Subcutaneous abdominal adipose tissue (tissue), 5 donors: ENCODE measurements around the gene ICA1.

Source experiments
- H3K27ac ChIP-seq: one replicate; pipeline ENCODE4 v1.7.0; 2013; ENCODE audit warnings: low read depth, mild to moderate bottlenecking, inconsistent platforms, low read length, moderate library complexity
- H3K27me3 ChIP-seq, 5 donors: one replicate each; pipeline ENCODE4 v1.7.0; 2013; ENCODE audit warnings: low read length in 5 of 5, inconsistent platforms in 1 of 5; ENCODE audit not compliant: control insufficient read depth in 5 of 5, insufficient read depth in 4 of 5
- H3K36me3 ChIP-seq, 5 donors: one replicate each; pipeline ENCODE4 v1.7.0; 2013; ENCODE audit warnings: low read length in 5 of 5; ENCODE audit not compliant: control insufficient read depth in 5 of 5, insufficient read depth in 5 of 5
- H3K4me1 ChIP-seq, 5 donors: one replicate each; pipeline ENCODE4 v1.7.0; 2013; ENCODE audit warnings: low read length in 5 of 5, mild to moderate bottlenecking in 3 of 5, moderate library complexity in 1 of 5; ENCODE audit not compliant: control insufficient read depth in 5 of 5, insufficient read depth in 5 of 5
- H3K4me3 ChIP-seq, 5 donors: one replicate each; pipeline ENCODE4 v1.7.0; 2013; ENCODE audit warnings: low read length in 5 of 5, low read depth in 1 of 5
- H3K9ac ChIP-seq, 5 donors: one replicate each; pipeline ENCODE4 v1.7.0; 2013; ENCODE audit warnings: low read length in 5 of 5, mild to moderate bottlenecking in 4 of 5, moderate library complexity in 3 of 5
- H3K9me3 ChIP-seq, 5 donors: one replicate each; pipeline ENCODE4 v1.7.0; 2013; ENCODE audit warnings: low read length in 5 of 5; ENCODE audit not compliant: control insufficient read depth in 5 of 5
- donor health status: healthy.
- donor health status: healthy.
- donor health status: healthy.
- donor health status: healthy.
- donor health status: healthy.

ICA1 gene

GRCh38 chr7:8215648-8216333 lies 46.2 kb downstream of the ICA1 start:
- Histone ChIP-seq H3K36me3 (peaks cover 0 to 16% (median 3%) of the 10 kb centered on the region in 5 donors), H3K27me3 (no peaks in the 10 kb centered on the region), H3K27ac (peak overlapping the region; percentile 87), H3K9ac (no peak overlapping the region), H3K4me1 (peaks cover 0 to 55% (median 36%) of the 10 kb centered on the region in 5 donors), H3K4me3 (no peak overlapping the region), H3K9me3 (no peaks in the 10 kb centered on the region)

GRCh38 chr7:8214244-8214824 lies 47.6 kb downstream of the ICA1 start:
- H3K4me1 ChIP-seq: peaks cover 0 to 70% (median 50%) of the 10 kb centered on the region in 5 donors
- no peaks in the 10 kb centered on the region for H3K9me3 ChIP-seq
- H3K27me3 ChIP-seq: no peaks in the 10 kb centered on the region
- H3K4me3 ChIP-seq: no peak overlapping the region
- peak overlapping the region; percentile 87 for H3K27ac ChIP-seq
- H3K36me3 ChIP-seq: peaks cover 0 to 8% (median 0%) of the 10 kb centered on the region in 5 donors
- H3K9ac ChIP-seq: peak overlapping the region in 1 of 5 donors; percentile 32

GRCh38 chr7:8213381-8213780 lies 48.6 kb downstream of the ICA1 start:
- Histone ChIP-seq H3K27ac (peak overlapping the region; percentile 87), H3K27me3 (no peaks in the 10 kb centered on the region), H3K9me3 (no peaks in the 10 kb centered on the region), H3K36me3 (peaks cover 0 to 3% (median 0%) of the 10 kb centered on the region in 5 donors), H3K4me1 (peaks cover 4 to 79% (median 58%) of the 10 kb centered on the region in 5 donors), H3K4me3 (no peak overlapping the region), H3K9ac (peak overlapping the region in 1 of 5 donors; percentile 22)

GRCh38 chr7:8212638-8213037 lies 49.3 kb downstream of the ICA1 start:
- peaks cover 4 to 86% (median 64%) of the 10 kb centered on the region in 5 donors for H3K4me1 ChIP-seq
- H3K4me3 ChIP-seq: peak overlapping the region in 1 of 5 donors; percentile 21
- peak overlapping the region in 1 of 5 donors; percentile 34 for H3K9ac ChIP-seq
- no peaks in the 10 kb centered on the region for H3K27me3 ChIP-seq
- H3K9me3 ChIP-seq: no peaks in the 10 kb centered on the region
- H3K27ac ChIP-seq: peak overlapping the region; percentile 87
- peaks cover 0 to 3% (median 0%) of the 10 kb centered on the region in 5 donors for H3K36me3 ChIP-seq

- Histone ChIP-seq H3K4me3 (no peak overlapping the region), H3K27me3 (no peaks in the 10 kb centered on the region), H3K36me3 (peaks cover 0 to 3% (median 0%) of the 10 kb centered on the region in 5 donors), H3K4me1 (peaks cover 4 to 82% (median 70%) of the 10 kb centered on the region in 5 donors), H3K9ac (no peak overlapping the region), H3K27ac (peak overlapping the region; percentile 87), H3K9me3 (no peaks in the 10 kb centered on the region)
These were observed 50.3 kb downstream of the ICA1 start for GRCh38 chr7:8211725-8212096.

- H3K36me3 ChIP-seq: peaks cover 0 to 3% (median 0%) of the 10 kb centered on the region in 5 donors
- H3K4me3 ChIP-seq: no peak overlapping the region
- H3K4me1 ChIP-seq: peaks cover 4 to 86% (median 74%) of the 10 kb centered on the region in 5 donors
- no peaks in the 10 kb centered on the region for H3K27me3 ChIP-seq
- H3K9ac ChIP-seq: peak overlapping the region in 1 of 5 donors; percentile 19
- no peaks in the 10 kb centered on the region for H3K9me3 ChIP-seq
- peak overlapping the region; percentile 87 for H3K27ac ChIP-seq
These were observed 50.9 kb downstream of the ICA1 start for GRCh38 chr7:8210845-8211724.

GRCh38 chr7:8209353-8209752 lies 52.6 kb downstream of the ICA1 start:
- H3K9ac ChIP-seq: no peak overlapping the region
- peak overlapping the region in 1 of 5 donors; percentile 7 for H3K4me3 ChIP-seq
- peaks cover 0 to 3% (median 0%) of the 10 kb centered on the region in 5 donors for H3K36me3 ChIP-seq
- peak overlapping the region; percentile 87 for H3K27ac ChIP-seq
- H3K9me3 ChIP-seq: no peaks in the 10 kb centered on the region
- peaks cover 4 to 87% (median 81%) of the 10 kb centered on the region in 5 donors for H3K4me1 ChIP-seq
- H3K27me3 ChIP-seq: no peaks in the 10 kb centered on the region

GRCh38 chr7:8208816-8209215 lies 53.2 kb downstream of the ICA1 start:
- Histone ChIP-seq H3K27me3 (no peaks in the 10 kb centered on the region), H3K27ac (peak overlapping the region; percentile 87), H3K9me3 (no peaks in the 10 kb centered on the region), H3K36me3 (no peaks in the 10 kb centered on the region), H3K9ac (peak overlapping the region in 2 of 5 donors; percentile 34 to 58), H3K4me1 (peaks cover 4 to 85% (median 76%) of the 10 kb centered on the region in 5 donors), H3K4me3 (no peak overlapping the region)

- Histone ChIP-seq H3K36me3 (no peaks in the 10 kb centered on the region), H3K9me3 (no peaks in the 10 kb centered on the region), H3K4me3 (no peak overlapping the region), H3K27ac (peak overlapping the region; percentile 87), H3K27me3 (no peaks in the 10 kb centered on the region), H3K9ac (peak overlapping the region in 1 of 5 donors; percentile 15), H3K4me1 (peaks cover 4 to 75% (median 59%) of the 10 kb centered on the region in 5 donors)
These were observed 55.0 kb downstream of the ICA1 start for GRCh38 chr7:8206956-8207355.
